ENCODE results near the gene RGS3. TPM values are rescaled to one million over a fixed set of nuclear protein-coding genes. Genes with fewer than 3 reads are reported as not detected.
"Not testable (repeated sequence)": the region's sequence is repeated elsewhere in the genome, so short reads cannot be mapped to it uniquely, and the experiment has no call there.

Gene RGS3
- total RNA-seq, 1 donor from 2014 or later = 187 TPM

- Histone ChIP-seq H3K27me3 (ENCODE audit: low read depth) (no peaks in the 10 kb centered on the region), H3K9me3 (replicated peaks) (no peaks in the 10 kb centered on the region), H3K27ac (replicated peaks) (no peak overlapping the region), H3K4me1 (peaks cover 17% of the 10 kb centered on the region), H3K4me3 (no peak overlapping the region), H3K36me3 (no peaks in the 10 kb centered on the region)
- DNase-seq = no peak
- no peak for TF ChIP-seq CTCF (IDR thresholded peaks at IDR 0.05; ENCODE audit: borderline replicate concordance)
- intact Hi-C loops (cut with micrococcal nuclease) = no loop called here
Measured at GRCh38 chr9:113636693-113637092, 173.2 kb downstream of the RGS3 start.

- peaks cover 17% of the 10 kb centered on the region for H3K4me1 ChIP-seq
- no peaks in the 10 kb centered on the region for H3K36me3 ChIP-seq
- DNase-seq = no peak
- intact Hi-C loops (cut with micrococcal nuclease) = no loop called here
- H3K27me3 ChIP-seq (ENCODE audit: low read depth) = no peaks in the 10 kb centered on the region
- no peak overlapping the region for H3K4me3 ChIP-seq
- no peaks in the 10 kb centered on the region for H3K9me3 ChIP-seq (replicated peaks)
- TF ChIP-seq CTCF (IDR thresholded peaks at IDR 0.05; ENCODE audit: borderline replicate concordance) = no peak
- H3K27ac ChIP-seq (replicated peaks) = no peak overlapping the region
Measured at GRCh38 chr9:113638490-113638889, 175.0 kb downstream of the RGS3 start.

- TF ChIP-seq CTCF (IDR thresholded peaks at IDR 0.05; ENCODE audit: borderline replicate concordance) = no peak
- Histone ChIP-seq H3K4me1 (peaks cover 14% of the 10 kb centered on the region), H3K27me3 (ENCODE audit: low read depth) (no peaks in the 10 kb centered on the region), H3K27ac (replicated peaks) (no peak overlapping the region), H3K36me3 (no peaks in the 10 kb centered on the region), H3K4me3 (no peak overlapping the region), H3K9me3 (replicated peaks) (no peaks in the 10 kb centered on the region)
- intact Hi-C loops (cut with micrococcal nuclease) = no loop called here
- no peak for DNase-seq
Measured at GRCh38 chr9:113638897-113639296, 175.4 kb downstream of the RGS3 start.

- H3K27me3 ChIP-seq (ENCODE audit: low read depth); H3K4me1 ChIP-seq; DNase-seq; intact Hi-C loops (cut with micrococcal nuclease); H3K27ac ChIP-seq (replicated peaks); H3K4me3 ChIP-seq; H3K9me3 ChIP-seq (replicated peaks); H3K36me3 ChIP-seq: not testable (repeated sequence)
Measured at GRCh38 chr9:113639411-113639970, 176.0 kb downstream of the RGS3 start.

- Histone ChIP-seq H3K36me3 (no peaks in the 10 kb centered on the region), H3K27me3 (ENCODE audit: low read depth) (no peaks in the 10 kb centered on the region), H3K4me1 (no peaks in the 10 kb centered on the region), H3K4me3 (no peak overlapping the region), H3K9me3 (replicated peaks) (no peaks in the 10 kb centered on the region), H3K27ac (replicated peaks) (no peak overlapping the region)
- no peak for TF ChIP-seq CTCF (IDR thresholded peaks at IDR 0.05; ENCODE audit: borderline replicate concordance)
- no peak for DNase-seq
- intact Hi-C loops (cut with micrococcal nuclease) = no loop called here
Measured at GRCh38 chr9:113640418-113640817, 176.9 kb downstream of the RGS3 start.

- Histone ChIP-seq H3K27me3 (ENCODE audit: low read depth) (no peaks in the 10 kb centered on the region), H3K36me3 (no peaks in the 10 kb centered on the region), H3K9me3 (replicated peaks) (no peaks in the 10 kb centered on the region), H3K27ac (replicated peaks) (no peak overlapping the region), H3K4me1 (no peaks in the 10 kb centered on the region), H3K4me3 (no peak overlapping the region)
- no peak for TF ChIP-seq CTCF (IDR thresholded peaks at IDR 0.05; ENCODE audit: borderline replicate concordance)
- no peak for DNase-seq
- intact Hi-C loops (cut with micrococcal nuclease) = no loop called here
Measured at GRCh38 chr9:113641100-113641885, 177.8 kb downstream of the RGS3 start.

All from left ventricle myocardium inferior (tissue), 1 donor.